Measurements from ENCODE around the gene ARL13A. TPM values are rescaled to one million over a fixed set of nuclear protein-coding genes. Genes with fewer than 3 reads are reported as not detected.

Gene ARL13A
- total RNA-seq, 1 experiment from 2014 or later = not detected

GRCh38 chrX:100926453-100926852 lies 43.1 kb upstream of the ARL13A start:
- Histone ChIP-seq H3K4me1 (ENCODE audit: control insufficient read depth, insufficient read depth, low read length) (peaks cover 3% of the 10 kb centered on the region), H3K27ac (ENCODE audit: low read length) (no peak overlapping the region), H3K9me3 (ENCODE audit: control insufficient read depth, insufficient read depth, low read depth, low read length) (no peaks in the 10 kb centered on the region), H3K4me3 (ENCODE audit: low read depth in 2 of 2, low read length in 2 of 2) (no peak overlapping the region), H3K36me3 (ENCODE audit: control insufficient read depth, insufficient read depth, low read length) (no peaks in the 10 kb centered on the region), H3K27me3 (ENCODE audit: control insufficient read depth, insufficient read depth, low read length) (peaks cover 2% of the 10 kb centered on the region; the same call in 1 of the 2 replicates)
- CTCF ChIA-PET = no interaction called here
- ATAC-seq = no peak
- BruUV-seq (replicated peaks) = no TSS peak
- DNase-seq (ENCODE audit: low read depth, low spot score) = no peak
- no peak for TF ChIP-seq CTCF (IDR thresholded peaks at IDR 0.05)
- no peak for TF ChIP-seq SIN3A (IDR thresholded peaks at IDR 0.05; ENCODE audit: borderline replicate concordance, insufficient read depth, low read depth, low read length)
- no peak for TF ChIP-seq TCF7L2 (IDR thresholded peaks at IDR 0.05; ENCODE audit: low read depth, low read length)
- TF ChIP-seq REST (IDR thresholded peaks at IDR 0.05; ENCODE audit: insufficient read depth in 1 of 2, low read depth in 2 of 2, low read length in 1 of 2) = no peak
- TF ChIP-seq POLR2AphosphoS5 (IDR thresholded peaks at IDR 0.05; ENCODE audit: low read depth, low read length) = no peak
- intact Hi-C loops (cut with micrococcal nuclease; ENCODE audit: unreplicated experiment) (no loop called here), in situ Hi-C loops (cut with HindIII; ENCODE audit: low pct_unique_long_range_greater_than_20kb, low sequenced_read_pairs) (no loop called here)
- POLR2A ChIA-PET = no interaction called here

GRCh38 chrX:100928660-100929613 lies 40.6 kb upstream of the ARL13A start, which contains the start of gene XKRX:
Gene XKRX, minus strand, starts transcription at chrX:100928917. Its CDS starts 613 bp downstream, at chrX:100928304.
- Histone ChIP-seq H3K4me3 (ENCODE audit: low read depth in 2 of 2, low read length in 2 of 2) (peak within 1 kb of the TSS; percentile 45 to 56), H3K9me3 (ENCODE audit: control insufficient read depth, insufficient read depth, low read depth, low read length) (no peaks in the 10 kb centered on the region), H3K4me1 (ENCODE audit: control insufficient read depth, insufficient read depth, low read length) (peaks cover 3% of the 10 kb centered on the region), H3K27me3 (ENCODE audit: control insufficient read depth, insufficient read depth, low read length) (peaks cover 2% of the 10 kb centered on the region; the same call in 1 of the 2 replicates), H3K27ac (ENCODE audit: low read length) (no peak within 1 kb of the TSS), H3K36me3 (ENCODE audit: control insufficient read depth, insufficient read depth, low read length) (no peaks in the 10 kb centered on the region)
- ChIA-PET CTCF (no interaction called here), POLR2A (no interaction called here)
- ATAC-seq (peak; percentile 86), DNase-seq (ENCODE audit: low read depth, low spot score) (peak; percentile 8)
- no peak for TF ChIP-seq POLR2AphosphoS5 (IDR thresholded peaks at IDR 0.05; ENCODE audit: low read depth, low read length)
- no peak; the same call in 1 of the 2 replicates for TF ChIP-seq TCF7L2 (IDR thresholded peaks at IDR 0.05; ENCODE audit: low read depth, low read length)
- no peak for TF ChIP-seq CTCF (IDR thresholded peaks at IDR 0.05)
- TF ChIP-seq SIN3A (IDR thresholded peaks at IDR 0.05; ENCODE audit: borderline replicate concordance, insufficient read depth, low read depth, low read length) = no peak
- no peak for TF ChIP-seq REST (IDR thresholded peaks at IDR 0.05; ENCODE audit: insufficient read depth in 1 of 2, low read depth in 2 of 2, low read length in 1 of 2)
- intact Hi-C loops (cut with micrococcal nuclease; ENCODE audit: unreplicated experiment) = no loop called here
- in situ Hi-C loops (cut with HindIII; ENCODE audit: low pct_unique_long_range_greater_than_20kb, low sequenced_read_pairs) = no loop called here
- BruUV-seq (replicated peaks) = no TSS peak
